ENCODE measurements around the gene GALNT2.

Gene GALNT2

DNA sequence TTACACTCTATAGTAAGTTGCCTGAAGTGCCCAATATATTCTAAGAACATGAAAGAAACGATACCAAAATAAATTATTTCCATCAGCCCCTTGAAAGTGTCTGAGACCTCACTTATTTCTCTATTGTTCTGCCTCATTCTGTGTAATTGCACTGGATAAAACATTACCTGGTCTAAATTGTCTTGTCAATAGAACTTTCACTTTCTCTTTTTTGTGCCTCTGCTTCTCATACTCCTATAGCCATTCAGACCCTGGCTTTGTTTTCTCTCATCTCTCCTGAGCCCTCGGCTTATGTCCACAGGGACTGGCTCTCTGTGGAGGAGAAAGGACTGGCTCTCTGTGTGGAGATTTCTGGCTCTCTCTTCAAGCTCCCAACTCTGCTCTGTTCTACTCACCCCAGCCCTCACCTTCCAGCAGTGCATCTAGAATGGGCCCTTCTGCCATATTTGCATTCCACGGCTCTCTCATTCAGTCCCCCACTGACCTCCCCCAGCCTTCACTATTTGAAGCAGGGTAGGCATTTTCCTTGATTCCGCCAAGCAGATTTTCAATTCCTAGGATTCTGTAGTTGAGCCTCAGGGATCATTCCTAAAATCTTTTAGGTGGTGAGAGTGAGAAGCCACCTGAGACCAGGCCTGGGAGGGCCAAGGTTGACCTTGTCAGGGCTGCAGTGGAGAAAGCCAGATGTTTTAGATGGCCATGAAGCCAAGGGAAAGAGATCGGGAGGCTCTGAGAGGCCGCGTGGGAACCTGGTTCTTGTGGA is 15.9 kb upstream of the GALNT2 start:
- TF ChIP-seq ZNF8 (CRISPR knock-in tag; IDR thresholded peaks at IDR 0.05), result no peak
- TF ChIP-seq, protein P1, sequence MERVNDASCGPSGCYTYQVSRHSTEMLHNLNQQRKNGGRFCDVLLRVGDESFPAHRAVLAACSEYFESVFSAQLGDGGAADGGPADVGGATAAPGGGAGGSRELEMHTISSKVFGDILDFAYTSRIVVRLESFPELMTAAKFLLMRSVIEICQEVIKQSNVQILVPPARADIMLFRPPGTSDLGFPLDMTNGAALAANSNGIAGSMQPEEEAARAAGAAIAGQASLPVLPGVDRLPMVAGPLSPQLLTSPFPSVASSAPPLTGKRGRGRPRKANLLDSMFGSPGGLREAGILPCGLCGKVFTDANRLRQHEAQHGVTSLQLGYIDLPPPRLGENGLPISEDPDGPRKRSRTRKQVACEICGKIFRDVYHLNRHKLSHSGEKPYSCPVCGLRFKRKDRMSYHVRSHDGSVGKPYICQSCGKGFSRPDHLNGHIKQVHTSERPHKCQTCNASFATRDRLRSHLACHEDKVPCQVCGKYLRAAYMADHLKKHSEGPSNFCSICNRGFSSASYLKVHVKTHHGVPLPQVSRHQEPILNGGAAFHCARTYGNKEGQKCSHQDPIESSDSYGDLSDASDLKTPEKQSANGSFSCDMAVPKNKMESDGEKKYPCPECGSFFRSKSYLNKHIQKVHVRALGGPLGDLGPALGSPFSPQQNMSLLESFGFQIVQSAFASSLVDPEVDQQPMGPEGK (CRISPR knock-in tag; IDR thresholded peaks at IDR 0.05; ENCODE audit: borderline replicate concordance), result no peak
- no peak; the same call in 2 of the 3 replicates for ATAC-seq

DNA sequence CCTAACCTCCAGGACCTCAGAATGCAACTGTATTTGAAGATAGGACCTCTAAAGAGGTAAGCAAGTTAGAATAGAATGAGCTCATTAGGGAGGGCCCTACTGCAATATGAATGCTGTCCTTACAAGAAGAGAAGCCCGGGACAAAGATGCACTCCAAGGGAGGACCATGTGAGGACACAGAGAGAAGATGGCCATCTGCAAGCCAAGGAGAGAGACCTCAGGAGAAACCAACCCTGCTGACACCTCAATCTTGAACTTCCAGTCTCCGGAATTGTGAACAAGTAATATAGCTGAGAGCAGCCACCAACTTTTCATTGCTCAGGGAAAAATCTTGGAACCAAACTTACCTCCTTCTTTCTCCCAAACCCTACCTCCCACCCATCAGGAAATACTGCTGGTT is 15.0 kb upstream of the GALNT2 start:
- no peak for TF ChIP-seq ZFP30 (CRISPR knock-in tag; IDR thresholded peaks at IDR 0.05)
- no peak for TF ChIP-seq ZNF70 (CRISPR knock-in tag; IDR thresholded peaks at IDR 0.05)
- TF ChIP-seq ZFP3 (CRISPR knock-in tag; IDR thresholded peaks at IDR 0.05), result no peak
- no peak for TF ChIP-seq CSDC2 (CRISPR knock-in tag; IDR thresholded peaks at IDR 0.05)
- ATAC-seq, result no peak

DNA sequence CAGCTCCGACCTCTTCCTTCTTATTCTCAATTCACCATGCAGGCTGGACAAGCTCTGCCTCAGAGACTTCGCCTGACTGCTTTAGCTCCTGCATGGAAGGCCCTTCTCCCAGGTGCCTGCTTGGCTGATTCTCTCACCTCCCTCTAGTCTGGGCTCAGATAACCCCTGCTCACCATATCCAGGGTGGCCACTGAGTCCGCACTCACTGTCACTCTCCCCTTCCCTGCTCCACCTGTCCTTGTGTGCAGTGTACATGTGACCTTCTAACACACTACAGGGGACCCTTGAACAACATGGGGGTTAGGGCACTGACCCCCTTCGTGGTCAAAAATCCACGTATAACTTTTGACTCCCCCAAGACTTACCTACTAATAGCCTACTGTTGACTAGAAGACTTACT is 14.4 kb upstream of the GALNT2 start:
- TF ChIP-seq, protein P2, sequence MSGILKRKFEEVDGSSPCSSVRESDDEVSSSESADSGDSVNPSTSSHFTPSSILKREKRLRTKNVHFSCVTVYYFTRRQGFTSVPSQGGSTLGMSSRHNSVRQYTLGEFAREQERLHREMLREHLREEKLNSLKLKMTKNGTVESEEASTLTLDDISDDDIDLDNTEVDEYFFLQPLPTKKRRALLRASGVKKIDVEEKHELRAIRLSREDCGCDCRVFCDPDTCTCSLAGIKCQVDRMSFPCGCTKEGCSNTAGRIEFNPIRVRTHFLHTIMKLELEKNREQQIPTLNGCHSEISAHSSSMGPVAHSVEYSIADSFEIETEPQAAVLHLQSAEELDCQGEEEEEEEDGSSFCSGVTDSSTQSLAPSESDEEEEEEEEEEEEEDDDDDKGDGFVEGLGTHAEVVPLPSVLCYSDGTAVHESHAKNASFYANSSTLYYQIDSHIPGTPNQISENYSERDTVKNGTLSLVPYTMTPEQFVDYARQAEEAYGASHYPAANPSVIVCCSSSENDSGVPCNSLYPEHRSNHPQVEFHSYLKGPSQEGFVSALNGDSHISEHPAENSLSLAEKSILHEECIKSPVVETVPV (CRISPR knock-in tag; IDR thresholded peaks at IDR 0.05), result no peak
- TF ChIP-seq ZNF565 (CRISPR knock-in tag; conservative IDR thresholded peaks at IDR 0.05; ENCODE audit: low read depth), result no peak
- TF ChIP-seq, protein P3, sequence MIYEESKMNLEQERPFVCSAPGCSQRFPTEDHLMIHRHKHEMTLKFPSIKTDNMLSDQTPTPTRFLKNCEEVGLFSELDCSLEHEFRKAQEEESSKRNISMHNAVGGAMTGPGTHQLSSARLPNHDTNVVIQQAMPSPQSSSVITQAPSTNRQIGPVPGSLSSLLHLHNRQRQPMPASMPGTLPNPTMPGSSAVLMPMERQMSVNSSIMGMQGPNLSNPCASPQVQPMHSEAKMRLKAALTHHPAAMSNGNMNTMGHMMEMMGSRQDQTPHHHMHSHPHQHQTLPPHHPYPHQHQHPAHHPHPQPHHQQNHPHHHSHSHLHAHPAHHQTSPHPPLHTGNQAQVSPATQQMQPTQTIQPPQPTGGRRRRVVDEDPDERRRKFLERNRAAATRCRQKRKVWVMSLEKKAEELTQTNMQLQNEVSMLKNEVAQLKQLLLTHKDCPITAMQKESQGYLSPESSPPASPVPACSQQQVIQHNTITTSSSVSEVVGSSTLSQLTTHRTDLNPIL (CRISPR knock-in tag; IDR thresholded peaks at IDR 0.05; ENCODE audit: low read depth), result no peak
- TF ChIP-seq OSR1 (CRISPR knock-in tag; IDR thresholded peaks at IDR 0.05), result no peak
- TF ChIP-seq, protein P4, sequence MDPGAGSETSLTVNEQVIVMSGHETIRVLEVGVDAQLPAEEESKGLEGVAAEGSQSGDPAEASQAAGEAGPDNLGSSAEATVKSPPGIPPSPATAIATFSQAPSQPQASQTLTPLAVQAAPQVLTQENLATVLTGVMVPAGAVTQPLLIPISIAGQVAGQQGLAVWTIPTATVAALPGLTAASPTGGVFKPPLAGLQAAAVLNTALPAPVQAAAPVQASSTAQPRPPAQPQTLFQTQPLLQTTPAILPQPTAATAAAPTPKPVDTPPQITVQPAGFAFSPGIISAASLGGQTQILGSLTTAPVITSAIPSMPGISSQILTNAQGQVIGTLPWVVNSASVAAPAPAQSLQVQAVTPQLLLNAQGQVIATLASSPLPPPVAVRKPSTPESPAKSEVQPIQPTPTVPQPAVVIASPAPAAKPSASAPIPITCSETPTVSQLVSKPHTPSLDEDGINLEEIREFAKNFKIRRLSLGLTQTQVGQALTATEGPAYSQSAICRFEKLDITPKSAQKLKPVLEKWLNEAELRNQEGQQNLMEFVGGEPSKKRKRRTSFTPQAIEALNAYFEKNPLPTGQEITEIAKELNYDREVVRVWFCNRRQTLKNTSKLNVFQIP (CRISPR knock-in tag; IDR thresholded peaks at IDR 0.05; ENCODE audit: borderline replicate concordance, low read depth), result no peak
- TF ChIP-seq SNAI2 (CRISPR knock-in tag; IDR thresholded peaks at IDR 0.05), result no peak
- TF ChIP-seq ZC3H10 (CRISPR knock-in tag; IDR thresholded peaks at IDR 0.05), result no peak

DNA sequence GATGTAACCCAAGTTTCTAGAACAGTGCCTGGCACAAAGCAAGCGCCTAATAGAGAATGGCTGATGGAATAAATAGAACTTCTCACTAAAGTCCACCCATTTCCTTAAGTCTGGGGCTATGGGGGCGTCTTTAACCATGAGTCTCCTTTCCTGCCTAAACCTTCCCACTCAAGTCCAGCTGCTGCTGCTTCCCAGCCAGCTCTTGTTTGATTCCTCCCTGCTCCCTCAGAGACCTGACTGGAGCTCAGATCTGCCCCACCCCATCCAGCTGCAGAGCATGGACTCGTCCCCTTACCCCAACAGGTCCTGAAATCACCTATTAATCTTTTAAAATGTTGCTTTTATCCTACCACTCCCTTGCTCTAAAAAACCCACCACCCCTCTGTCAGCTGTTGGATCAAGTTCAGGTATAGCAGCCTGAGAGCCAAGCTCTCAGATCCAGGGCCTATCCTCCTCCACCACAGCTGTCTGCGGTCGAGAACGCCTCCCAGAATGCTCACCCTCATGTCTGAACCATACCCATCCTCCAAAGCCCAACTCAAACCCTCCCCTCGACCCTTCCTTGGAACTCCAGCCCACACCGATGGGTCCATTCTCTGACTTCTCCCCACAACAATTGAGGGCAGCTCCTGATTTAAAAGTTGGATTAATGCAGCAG is 12.8 kb upstream of the GALNT2 start:
- TF ChIP-seq SNAI2 (CRISPR knock-in tag; IDR thresholded peaks at IDR 0.05) (no peak), ISL1 (CRISPR knock-in tag; IDR thresholded peaks at IDR 0.05) (no peak), ZNF565 (CRISPR knock-in tag; conservative IDR thresholded peaks at IDR 0.05; ENCODE audit: low read depth) (no peak), ESRRG (CRISPR knock-in tag; IDR thresholded peaks at IDR 0.05) (no peak), ZNF8 (CRISPR knock-in tag; IDR thresholded peaks at IDR 0.05) (no peak), ZFP3 (CRISPR knock-in tag; IDR thresholded peaks at IDR 0.05) (no peak)
- no peak for ATAC-seq

More for the DNA sequence above, 14.4 kb upstream of the GALNT2 start:
- ATAC-seq, result no peak

DNA sequence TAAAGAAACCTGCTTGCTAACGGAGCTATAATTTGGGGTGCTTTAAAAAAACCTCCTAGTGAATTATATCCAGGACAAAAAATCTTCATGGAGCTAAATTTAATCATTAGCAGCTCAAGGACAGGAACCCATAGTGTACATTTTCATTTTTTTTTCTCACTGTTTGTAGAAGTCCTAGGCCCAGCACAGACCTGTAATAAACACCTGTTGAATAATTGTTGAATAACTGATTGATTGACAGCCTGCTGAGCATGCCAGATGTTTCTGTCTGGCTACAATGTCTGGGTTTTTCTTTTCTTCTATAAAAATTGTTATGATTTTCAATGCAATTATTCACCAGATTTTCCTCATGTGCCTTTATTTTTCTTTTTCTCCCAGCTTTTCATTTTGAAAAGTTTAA is 10.9 kb upstream of the GALNT2 start:
- no peak for TF ChIP-seq ESRRG (CRISPR knock-in tag; IDR thresholded peaks at IDR 0.05)
- TF ChIP-seq ZFP30 (CRISPR knock-in tag; IDR thresholded peaks at IDR 0.05), result no peak
- TF ChIP-seq, protein P3 (CRISPR knock-in tag; IDR thresholded peaks at IDR 0.05; ENCODE audit: low read depth), result no peak
- TF ChIP-seq TCF4 (CRISPR knock-in tag; IDR thresholded peaks at IDR 0.05; ENCODE audit: borderline replicate concordance), result no peak
- ATAC-seq, result no peak
